ENCODE measurements around the gene PTMS.

- TF ChIP-seq EP300 (IDR thresholded peaks at IDR 0.05) = no peak
- no peak for TF ChIP-seq CTCF (IDR thresholded peaks at IDR 0.05)
These were observed 28.9 kb downstream of the PTMS start for GRCh38 chr12:6795088-6795487.

All from upper lobe of left lung (tissue), 4 donors.